HepG2 (cell line): ENCODE measurements around the gene PPP1CC. TPM values are rescaled to one million over a fixed set of nuclear protein-coding genes. Genes with fewer than 3 reads are reported as not detected.
A peak's percentile ranks its signal among the peaks of the same experiment; 100 is the strongest.

ENCODE experiments used
- BRF2 ChIP-seq: sonication (generic); formaldehyde crosslinking; IDR thresholded peaks from 2 replicates; pipeline ENCODE4 v1.8.1; 2022; ENCODE audit warnings: mild to moderate bottlenecking, missing genetic modification reagents
- TFDP2 ChIP-seq: sonication (generic); formaldehyde crosslinking; IDR thresholded peaks from 2 replicates; pipeline ENCODE4 v1.4.0; 2020; ENCODE audit warnings: missing genetic modification reagents
- ZHX2 ChIP-seq, 2 experiments: sonication (generic) in 1 of 2; formaldehyde crosslinking in 1 of 2; IDR thresholded peaks; 2 replicates each; pipeline versions ENCODE4 v1.6.1 to v1.9.0; 2014 to 2022; ENCODE audit warnings: antibody characterized with exemption in 1 of 2, borderline replicate concordance in 1 of 2, inconsistent platforms in 1 of 2, low read depth in 1 of 2, missing genetic modification reagents in 1 of 2
- polyA plus RNA-seq, 8 experiments: library from polyadenylated mRNA; depleted of rRNA in 3 of 8; stranded (reverse) in 7 of 8; unstranded in 1 of 8; fragments of >200 nt; fragmentation: Illumina TruSeq in 4 of 8; extraction: Trizol in 4 of 8; gene quantifications; 2 replicates each; pipeline versions ENCODE4 v1.2.1 to v1.2.3, GENCODE V29; 2011 to 2016; ENCODE audit warnings: low read depth in 4 of 8, missing spikeins in 1 of 8, mixed read lengths in 1 of 8; ENCODE audit not compliant: insufficient read depth in 1 of 8
- total RNA-seq, 5 experiments: library from RNA; depleted of rRNA; stranded (reverse); fragments of >200 nt; fragmentation: Illumina TruSeq; extraction: Trizol; gene quantifications; 2 replicates each; pipeline ENCODE4 v1.2.3, GENCODE V29; 2016; ENCODE audit warnings: low read depth in 1 of 5

Gene PPP1CC
- total and polyA plus RNA-seq, 2 of the 13 experiments (the other 11 are each of a cell fraction or from before 2014, with no cell fraction given) = 178 to 187 TPM

DNA sequence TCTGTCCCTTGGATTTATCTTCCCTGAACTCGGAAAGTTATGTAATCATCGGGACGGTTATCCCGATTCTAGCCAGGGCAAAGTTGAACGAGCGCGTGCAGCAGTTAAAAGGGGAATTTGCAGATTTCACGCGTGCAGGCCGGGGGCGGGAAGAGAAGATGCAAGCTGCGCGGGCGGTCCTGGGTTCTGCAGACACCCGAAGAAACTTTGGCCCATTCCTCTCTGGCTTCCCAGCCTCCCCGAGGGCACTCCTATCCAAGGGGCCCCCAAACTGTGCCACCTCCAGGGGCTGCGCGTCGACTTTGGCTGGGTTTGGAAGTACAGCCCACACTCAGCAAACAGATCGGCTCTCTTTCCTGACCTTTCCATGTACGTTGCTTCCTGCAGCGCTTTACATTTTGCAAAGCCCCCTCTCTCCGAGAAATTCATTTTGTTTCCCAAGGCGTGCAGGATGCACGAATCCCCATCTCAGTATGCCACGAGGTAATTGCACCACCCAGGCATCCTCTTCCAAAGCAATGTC, 941 bp upstream of the PPP1CC start (continued):
- TF ChIP-seq ZHX2 (IDR thresholded peaks at IDR 0.05; ENCODE audit: low read depth) = 0 out of 2 replicates have a peak, but pooled peaks have one; percentile 4
- no peak for TF ChIP-seq ZHX2 (CRISPR knock-in tag; IDR thresholded peaks at IDR 0.05; ENCODE audit: borderline replicate concordance)
- no peak for TF ChIP-seq BRF2
- TF ChIP-seq TFDP2 (CRISPR knock-in tag) = 0 out of 2 replicates have a peak, but pooled peaks have one; percentile 20
